SU-DHL-6 (cell line): ENCODE results near the gene PHC1.

Experiments used
- EZH2phosphoT487 ChIP-seq: fragments of 200-600 bp; sonication (generic), shearing (Covaris generic); conservative IDR thresholded peaks from 2 replicates; pipeline ENCODE4 v1.6.1; 2018; ENCODE audit warnings: mild to moderate bottlenecking, antibody characterized with exemption, low read length, moderate library complexity, mixed read lengths
- TF ChIP-seq, protein P1 (sequence below): fragments of 200-600 bp; sonication (generic); IDR thresholded peaks from one replicate; pipeline ENCODE4 v1.5.1; 2017; ENCODE audit warnings: antibody characterized with exemption, mild to moderate bottlenecking, low read length, moderate library complexity; ENCODE audit not compliant: insufficient read depth, poor library complexity, severe bottlenecking

GRCh38 chr12:8905546-8905945, 8.8 kb upstream of the PHC1 start:
- TF ChIP-seq, protein P1, sequence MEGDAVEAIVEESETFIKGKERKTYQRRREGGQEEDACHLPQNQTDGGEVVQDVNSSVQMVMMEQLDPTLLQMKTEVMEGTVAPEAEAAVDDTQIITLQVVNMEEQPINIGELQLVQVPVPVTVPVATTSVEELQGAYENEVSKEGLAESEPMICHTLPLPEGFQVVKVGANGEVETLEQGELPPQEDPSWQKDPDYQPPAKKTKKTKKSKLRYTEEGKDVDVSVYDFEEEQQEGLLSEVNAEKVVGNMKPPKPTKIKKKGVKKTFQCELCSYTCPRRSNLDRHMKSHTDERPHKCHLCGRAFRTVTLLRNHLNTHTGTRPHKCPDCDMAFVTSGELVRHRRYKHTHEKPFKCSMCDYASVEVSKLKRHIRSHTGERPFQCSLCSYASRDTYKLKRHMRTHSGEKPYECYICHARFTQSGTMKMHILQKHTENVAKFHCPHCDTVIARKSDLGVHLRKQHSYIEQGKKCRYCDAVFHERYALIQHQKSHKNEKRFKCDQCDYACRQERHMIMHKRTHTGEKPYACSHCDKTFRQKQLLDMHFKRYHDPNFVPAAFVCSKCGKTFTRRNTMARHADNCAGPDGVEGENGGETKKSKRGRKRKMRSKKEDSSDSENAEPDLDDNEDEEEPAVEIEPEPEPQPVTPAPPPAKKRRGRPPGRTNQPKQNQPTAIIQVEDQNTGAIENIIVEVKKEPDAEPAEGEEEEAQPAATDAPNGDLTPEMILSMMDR, result no peak
- no peak for TF ChIP-seq EZH2phosphoT487
